Left ventricle myocardium inferior (tissue), 1 donor: ENCODE results near the gene ODAD3. TPM values are rescaled to one million over a fixed set of nuclear protein-coding genes. Genes with fewer than 3 reads are reported as not detected.

Experiments used
- DNase-seq: peaks from one replicate; pipeline ENCODE4 v3.0.0-alpha.2; 2020
- H3K27ac ChIP-seq: fragments of 200-600 bp; replicated peaks from 2 replicates; pipeline ENCODE4 v1.8.0; 2021
- H3K27me3 ChIP-seq: fragments of 200-600 bp; 2 replicates; pipeline ENCODE4 v1.8.0; 2021; ENCODE audit warnings: low read depth
- H3K36me3 ChIP-seq: fragments of 200-600 bp; 2 replicates; pipeline ENCODE4 v1.8.0; 2021
- H3K4me1 ChIP-seq: fragments of 200-600 bp; 2 replicates; pipeline ENCODE4 v1.8.0; 2021
- H3K4me3 ChIP-seq: fragments of 200-600 bp; 2 replicates; pipeline ENCODE4 v1.8.0; 2021; ENCODE audit warnings: mild to moderate bottlenecking, moderate library complexity
- H3K9me3 ChIP-seq: fragments of 200-600 bp; replicated peaks from 2 replicates; pipeline ENCODE4 v1.8.0; 2021
- CTCF ChIP-seq: fragments of 200-600 bp; IDR thresholded peaks from 2 replicates; pipeline ENCODE4 v1.8.0; 2021; ENCODE audit warnings: antibody characterized with exemption, mild to moderate bottlenecking, borderline replicate concordance
- intact Hi-C: fragments of 100-400 bp; cut with micrococcal nuclease; formaldehyde crosslinking; loops from one replicate; pipeline ENCODE4 v1.11.0; 2022
- total RNA-seq: library from RNA; stranded (reverse); fragmentation: NEBNext Ultra II Directional; extraction: Animal tissue kit (Norgen Biotek cat#: 25700); gene quantifications from one replicate; pipeline ENCODE4 v1.2.1, GENCODE V29; 2021
- donor health status: DM: no; HTN: yes; CAD: no; lungs with severe emphysema.

Gene ODAD3
- total RNA-seq, 1 donor from 2014 or later, result 0.77 TPM

- Histone ChIP-seq H3K9me3 (no peaks in the 10 kb centered on the region), H3K27me3 (peaks cover under 1% of the 10 kb centered on the region), H3K27ac (peak overlapping the region; percentile 97), H3K36me3 (no peaks in the 10 kb centered on the region), H3K4me1 (peaks cover 66% of the 10 kb centered on the region), H3K4me3 (no peak overlapping the region)
- DNase-seq, result no peak
- TF ChIP-seq CTCF, result no peak
- intact Hi-C loops, result no loop called here
Observed at GRCh38 chr19:11377237-11377636, 57.7 kb downstream of the ODAD3 start.

DNA sequence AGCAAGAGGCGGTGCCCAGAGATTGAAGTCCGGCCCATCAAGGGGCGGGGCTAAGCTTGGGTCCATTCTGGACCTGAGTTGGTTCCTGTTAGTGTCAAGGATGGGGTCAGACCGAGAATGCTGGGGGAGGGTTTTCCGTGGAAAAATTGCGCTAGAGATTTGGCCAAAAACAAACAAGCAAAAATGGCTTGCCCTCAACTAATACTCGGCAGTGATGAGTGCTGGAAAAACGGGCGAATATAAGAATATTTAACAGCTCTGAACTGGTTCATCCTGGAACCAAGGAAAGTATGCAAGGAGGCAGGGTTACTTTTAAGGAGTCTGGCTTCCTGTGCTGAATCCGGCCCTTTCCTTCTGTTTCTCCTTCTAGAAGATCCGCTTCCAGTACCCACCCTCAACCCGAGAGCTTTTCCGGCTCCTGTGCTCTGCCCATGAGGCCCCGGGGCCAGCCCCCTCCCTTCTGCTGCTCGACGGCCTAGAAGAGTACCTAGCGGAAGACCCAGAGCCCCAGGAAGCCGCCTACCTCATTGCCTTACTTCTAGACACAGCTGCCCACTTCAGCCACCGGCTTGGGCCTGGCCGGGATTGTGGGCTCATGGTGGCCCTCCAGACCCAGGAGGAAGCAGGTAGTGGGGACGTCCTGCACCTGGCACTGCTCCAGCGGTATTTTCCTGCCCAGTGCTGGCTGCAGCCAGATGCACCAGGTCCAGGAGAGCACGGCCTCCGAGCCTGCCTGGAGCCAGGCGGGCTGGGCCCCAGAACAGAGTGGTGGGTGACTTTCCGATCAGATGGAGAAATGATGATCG lies 59.6 kb downstream of the ODAD3 start:
- peaks cover 49% of the 10 kb centered on the region for H3K4me1 ChIP-seq
- H3K27me3 ChIP-seq, result no peaks in the 10 kb centered on the region
- H3K4me3 ChIP-seq, result peak overlapping the region; percentile 72
- no peaks in the 10 kb centered on the region for H3K9me3 ChIP-seq
- no peaks in the 10 kb centered on the region for H3K36me3 ChIP-seq
- peak overlapping the region; percentile 97 for H3K27ac ChIP-seq
- intact Hi-C loops, result no loop called here
- peak; percentile 54 for DNase-seq
- no peak for TF ChIP-seq CTCF

DNA sequence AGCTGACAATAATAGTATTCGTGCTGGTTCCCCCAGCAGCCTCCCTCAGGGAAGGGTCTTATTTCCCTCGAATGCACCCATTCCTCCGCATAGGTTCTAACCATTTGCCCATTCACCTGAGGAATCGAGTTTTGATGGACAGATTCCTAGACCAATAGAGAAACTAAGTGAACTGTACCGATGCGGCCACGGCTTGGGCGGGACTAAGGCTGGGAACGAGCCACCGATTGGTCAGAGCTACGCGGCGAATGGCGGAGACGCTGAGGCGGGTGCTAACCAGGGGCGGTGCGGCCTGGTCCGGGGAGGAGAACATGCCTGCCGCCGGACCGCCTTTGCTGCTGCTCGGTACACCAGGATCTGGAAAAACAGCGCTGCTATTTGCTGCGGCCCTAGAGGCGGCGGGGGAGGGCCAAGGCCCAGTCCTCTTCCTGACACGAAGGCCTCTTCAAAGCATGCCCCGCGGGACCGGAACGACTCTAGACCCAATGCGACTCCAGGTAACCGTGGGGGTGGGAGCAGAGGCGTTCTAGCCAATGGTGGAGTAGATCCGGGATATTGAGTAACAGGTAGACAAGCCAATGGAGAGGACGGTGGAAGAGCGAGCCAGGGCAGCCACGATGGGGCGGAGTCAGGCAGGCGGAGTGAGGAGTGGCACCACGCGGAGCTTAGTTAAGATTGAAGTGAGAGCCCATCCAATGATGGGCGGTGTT lies 60.3 kb downstream of the ODAD3 start, which contains the start of gene SWSAP1:
Gene SWSAP1, plus strand, starts transcription at position 234 of the 710 bp plus-strand sequence. Its CDS starts 15 bp downstream, at position 249.
- H3K4me1 ChIP-seq, result peaks cover 45% of the 10 kb centered on the region
- peak within 1 kb of the TSS; percentile 72 for H3K4me3 ChIP-seq
- peak within 1 kb of the TSS; percentile 97 for H3K27ac ChIP-seq
- no peaks in the 10 kb centered on the region for H3K27me3 ChIP-seq
- DNase-seq, result peak; percentile 99
- intact Hi-C loops, result no loop called here
- H3K36me3 ChIP-seq, result no peaks in the 10 kb centered on the region
- H3K9me3 ChIP-seq, result no peaks in the 10 kb centered on the region
- no peak for TF ChIP-seq CTCF

DNA sequence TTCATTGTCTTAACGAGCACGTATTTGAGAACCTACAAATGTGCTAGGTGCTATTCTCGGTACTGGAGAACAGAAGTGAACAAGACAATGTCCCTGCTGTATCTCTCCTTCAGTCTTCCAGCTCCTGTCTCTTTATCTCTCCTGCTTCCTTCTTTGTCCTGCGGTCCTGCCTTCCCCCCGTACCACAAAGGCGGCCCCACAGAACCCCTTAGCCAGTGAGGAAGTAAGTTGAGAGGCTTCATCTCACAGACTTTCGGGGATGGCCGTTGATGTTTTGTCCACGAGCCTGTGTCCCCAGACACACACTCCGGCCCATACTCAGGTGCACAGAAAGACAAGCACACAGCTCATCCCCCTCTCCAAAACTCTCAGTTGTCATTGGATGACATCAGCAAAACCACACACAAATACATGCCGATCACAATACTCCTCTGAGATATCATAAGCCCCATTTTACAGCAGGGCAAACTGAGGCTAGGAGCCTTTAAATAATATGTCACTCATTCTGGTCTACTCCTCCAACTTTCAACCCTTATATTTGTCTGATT lies 61.0 kb downstream of the ODAD3 start:
- H3K4me3 ChIP-seq, result peak overlapping the region; percentile 72

More for the DNA sequence above, 61.0 kb downstream of the ODAD3 start:
- Histone ChIP-seq H3K27ac (peak overlapping the region; percentile 97), H3K4me1 (peaks cover 45% of the 10 kb centered on the region), H3K9me3 (no peaks in the 10 kb centered on the region), H3K27me3 (no peaks in the 10 kb centered on the region), H3K36me3 (no peaks in the 10 kb centered on the region)
- intact Hi-C loops, result no loop called here
- TF ChIP-seq CTCF, result no peak
- no peak for DNase-seq
